Panc1 (cell line): ENCODE data around the gene AHI1.

ENCODE experiments used
- POLR2AphosphoS5 ChIP-seq: IDR thresholded peaks from 2 replicates; pipeline ENCODE4 v1.6.1; 2012; ENCODE audit warnings: mild to moderate bottlenecking, low read depth, low read length, moderate library complexity
- REST ChIP-seq, 2 experiments: IDR thresholded peaks; 2 replicates each; pipeline ENCODE4 v1.6.1; 2011 to 2012; ENCODE audit warnings: low read depth in 2 of 2, control low read depth in 1 of 2, low read length in 1 of 2, mild to moderate bottlenecking in 1 of 2, moderate library complexity in 1 of 2; ENCODE audit not compliant: insufficient read depth in 1 of 2
- SIN3A ChIP-seq: IDR thresholded peaks from 2 replicates; pipeline ENCODE4 v1.6.1; 2012; ENCODE audit warnings: low read depth, mild to moderate bottlenecking, low read length, moderate library complexity, borderline replicate concordance; ENCODE audit not compliant: insufficient read depth
- TCF7L2 ChIP-seq: IDR thresholded peaks from 2 replicates; pipeline ENCODE4 v1.6.1; 2011; ENCODE audit warnings: mild to moderate bottlenecking, low read depth, low read length, inconsistent platforms
- TF ChIP-seq, protein P1 (sequence below): fragments of 450-650 bp; IDR thresholded peaks from 2 replicates; pipeline ENCODE4 v1.5.1; 2017; ENCODE audit warnings: mild to moderate bottlenecking

GRCh38 chr6:135531954-135532490, 34.5 kb upstream of the AHI1 start:
- TF ChIP-seq POLR2AphosphoS5 (no peak), REST (IDR thresholded peaks at IDR 0.05; ENCODE audit: insufficient read depth in 1 of 2, low read depth in 2 of 2, low read length in 1 of 2) (no peak), TCF7L2 (no peak), SIN3A (no peak)
- TF ChIP-seq, protein P1, sequence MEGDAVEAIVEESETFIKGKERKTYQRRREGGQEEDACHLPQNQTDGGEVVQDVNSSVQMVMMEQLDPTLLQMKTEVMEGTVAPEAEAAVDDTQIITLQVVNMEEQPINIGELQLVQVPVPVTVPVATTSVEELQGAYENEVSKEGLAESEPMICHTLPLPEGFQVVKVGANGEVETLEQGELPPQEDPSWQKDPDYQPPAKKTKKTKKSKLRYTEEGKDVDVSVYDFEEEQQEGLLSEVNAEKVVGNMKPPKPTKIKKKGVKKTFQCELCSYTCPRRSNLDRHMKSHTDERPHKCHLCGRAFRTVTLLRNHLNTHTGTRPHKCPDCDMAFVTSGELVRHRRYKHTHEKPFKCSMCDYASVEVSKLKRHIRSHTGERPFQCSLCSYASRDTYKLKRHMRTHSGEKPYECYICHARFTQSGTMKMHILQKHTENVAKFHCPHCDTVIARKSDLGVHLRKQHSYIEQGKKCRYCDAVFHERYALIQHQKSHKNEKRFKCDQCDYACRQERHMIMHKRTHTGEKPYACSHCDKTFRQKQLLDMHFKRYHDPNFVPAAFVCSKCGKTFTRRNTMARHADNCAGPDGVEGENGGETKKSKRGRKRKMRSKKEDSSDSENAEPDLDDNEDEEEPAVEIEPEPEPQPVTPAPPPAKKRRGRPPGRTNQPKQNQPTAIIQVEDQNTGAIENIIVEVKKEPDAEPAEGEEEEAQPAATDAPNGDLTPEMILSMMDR: no peak
